ENCODE measurements around the gene WFDC1. TPM values are rescaled to one million over a fixed set of nuclear protein-coding genes. Genes with fewer than 3 reads are reported as not detected.
"Not testable (repeated sequence)": the region's sequence is repeated elsewhere in the genome, so short reads cannot be mapped to it uniquely, and the experiment has no call there.

The WFDC1 gene
- polyA plus RNA-seq, 2 donors: 4.0 to 4.5 TPM

DNA sequence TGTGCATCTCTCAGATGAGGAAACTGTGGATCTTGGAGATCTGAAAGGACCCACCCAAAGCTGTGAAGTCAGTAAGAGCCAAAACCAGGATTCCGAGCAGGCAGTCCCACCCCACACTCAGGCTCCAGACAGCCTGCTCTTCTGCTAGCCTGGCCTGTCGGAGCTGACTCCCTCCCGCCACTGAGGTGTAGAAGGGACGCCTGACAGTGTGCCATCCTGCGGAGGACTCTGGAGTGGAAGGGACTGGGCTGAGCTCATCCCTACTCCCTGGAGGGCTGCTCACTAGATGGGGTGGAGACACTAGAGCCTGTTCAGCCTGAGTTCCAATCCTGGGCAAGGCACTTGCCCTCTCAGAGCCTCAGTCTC lies 36.0 kb downstream of the WFDC1 start:
- H3K36me3 ChIP-seq (ENCODE audit: control insufficient read depth in 2 of 2, insufficient read depth in 2 of 2, low read length in 1 of 2): no peaks in the 10 kb centered on the region
- 91 to 94% methylated on average over 5 of the region's 5 CpGs for WGBS, 2 donors

DNA sequence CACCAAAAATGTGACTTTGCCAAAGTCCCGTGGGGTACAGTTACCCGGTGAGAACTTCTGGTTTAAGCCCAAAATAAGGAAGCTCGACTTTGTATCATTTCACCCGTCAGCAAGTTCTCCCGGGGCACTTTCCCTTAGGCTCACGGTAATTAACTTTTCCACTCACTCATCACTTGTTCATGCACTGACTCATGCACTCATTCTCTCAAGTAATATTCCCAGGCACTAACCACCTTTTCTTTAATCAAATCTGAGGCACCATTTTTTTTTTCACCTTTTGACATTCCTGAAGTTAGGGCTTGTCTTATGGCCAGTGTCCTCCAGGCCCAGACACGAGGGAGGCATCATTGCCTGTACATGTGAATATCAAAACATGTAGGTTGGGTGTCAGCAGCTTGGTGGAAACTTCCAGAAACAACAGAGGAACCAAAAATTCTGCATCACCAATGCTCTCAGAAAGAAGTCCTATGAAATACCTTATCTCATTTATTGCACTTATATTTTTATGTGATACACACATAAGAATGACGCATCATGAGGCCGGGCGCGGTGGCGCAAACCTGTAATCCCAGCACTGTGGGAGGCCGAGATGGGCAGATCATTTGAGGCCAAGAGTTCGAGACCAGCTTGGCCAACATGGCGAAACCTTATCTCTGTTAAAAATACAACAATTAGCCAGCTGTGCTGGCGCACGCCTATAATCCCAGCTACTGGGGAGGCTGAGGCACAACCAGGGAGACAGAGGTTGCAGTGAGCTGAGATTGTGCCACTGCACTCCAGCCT lies 37.5 kb downstream of the WFDC1 start:
- no peaks in the 10 kb centered on the region for H3K27me3 ChIP-seq (ENCODE audit: control insufficient read depth in 1 of 2, insufficient read depth in 2 of 2, low read length in 2 of 2)
- H3K27ac ChIP-seq (ENCODE audit: low read depth in 2 of 2, low read length in 1 of 2): no peak overlapping the region
- H3K4me3 ChIP-seq (ENCODE audit: low read depth in 1 of 2, low read length in 2 of 2): no peak overlapping the region
- WGBS, 2 donors: 76 to 78% methylated on average over 17 of the region's 17 CpGs
- H3K4me1 ChIP-seq (ENCODE audit: control insufficient read depth in 2 of 2, insufficient read depth in 2 of 2, low read length in 1 of 2): no peaks in the 10 kb centered on the region
- H3K36me3 ChIP-seq (ENCODE audit: control insufficient read depth in 2 of 2, insufficient read depth in 2 of 2, low read length in 1 of 2): no peaks in the 10 kb centered on the region
- no peaks in the 10 kb centered on the region for H3K9me3 ChIP-seq (ENCODE audit: control insufficient read depth in 2 of 2, insufficient read depth in 1 of 2, low read depth in 1 of 2, low read length in 1 of 2)

More for the DNA sequence above, 36.0 kb downstream of the WFDC1 start:
- Histone ChIP-seq H3K27ac (ENCODE audit: low read depth in 2 of 2, low read length in 1 of 2) (no peak overlapping the region), H3K4me3 (ENCODE audit: low read depth in 1 of 2, low read length in 2 of 2) (no peak overlapping the region), H3K27me3 (ENCODE audit: control insufficient read depth in 1 of 2, insufficient read depth in 2 of 2, low read length in 2 of 2) (no peaks in the 10 kb centered on the region), H3K9me3 (ENCODE audit: control insufficient read depth in 2 of 2, insufficient read depth in 1 of 2, low read depth in 1 of 2, low read length in 1 of 2) (no peaks in the 10 kb centered on the region), H3K4me1 (ENCODE audit: control insufficient read depth in 2 of 2, insufficient read depth in 2 of 2, low read length in 1 of 2) (no peaks in the 10 kb centered on the region)

DNA sequence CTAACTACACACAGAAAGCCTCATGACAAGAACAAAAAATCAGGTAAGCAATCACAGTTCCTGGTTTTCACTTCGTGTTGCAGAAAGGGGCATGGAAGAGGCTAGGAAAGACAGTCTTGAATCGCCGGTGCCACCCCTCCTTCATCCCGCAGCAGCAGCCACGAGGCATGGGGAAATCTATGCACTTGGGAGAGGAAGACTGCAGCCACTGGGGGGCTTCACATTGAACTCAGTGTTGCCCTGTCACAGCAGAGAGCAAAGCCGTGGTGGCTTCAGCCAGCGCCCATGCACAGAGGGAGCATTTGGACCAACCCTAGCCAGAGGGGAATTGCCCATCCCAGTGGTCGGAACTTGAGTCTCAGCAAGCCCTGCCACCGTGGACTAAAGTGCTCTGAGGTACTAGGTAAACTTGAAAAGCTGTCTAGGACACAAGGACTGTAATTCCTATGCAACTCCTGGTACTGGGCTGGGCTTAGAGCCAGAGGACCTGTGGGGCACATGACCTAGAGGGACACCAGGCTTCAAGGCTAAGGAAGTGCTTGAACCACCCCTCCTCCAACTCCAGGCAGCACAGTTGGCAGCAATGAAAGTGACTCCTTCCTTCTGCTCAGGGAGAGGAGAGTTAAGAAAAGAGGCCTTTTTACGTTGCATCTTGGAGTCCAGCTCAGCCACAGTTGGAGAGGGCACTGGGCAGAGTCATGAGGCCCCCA lies 38.5 kb downstream of the WFDC1 start:
- H3K4me1 ChIP-seq (ENCODE audit: control insufficient read depth in 2 of 2, insufficient read depth in 2 of 2, low read length in 1 of 2): no peaks in the 10 kb centered on the region

DNA sequence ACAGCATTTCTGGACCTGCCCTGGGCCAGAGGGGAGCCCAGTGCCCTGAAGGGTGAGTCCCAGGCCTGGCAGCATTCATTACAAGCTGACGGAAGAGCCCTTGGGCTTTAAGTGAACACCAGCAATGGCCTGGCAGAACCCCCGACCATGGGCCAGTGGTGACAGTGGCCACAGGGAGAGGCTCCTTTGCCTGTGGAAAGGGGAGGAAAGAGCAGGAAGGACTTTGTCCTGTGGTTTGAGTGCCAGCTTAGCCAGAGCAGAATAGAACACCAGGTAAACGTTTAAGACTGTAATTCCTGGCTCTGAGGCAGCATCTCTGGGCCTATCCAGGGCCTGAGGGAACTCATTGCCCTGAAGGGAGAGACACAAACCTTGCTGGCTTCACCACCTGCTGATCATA lies 39.4 kb downstream of the WFDC1 start:
- Histone ChIP-seq H3K36me3 (ENCODE audit: control insufficient read depth in 2 of 2, insufficient read depth in 2 of 2, low read length in 1 of 2) (no peaks in the 10 kb centered on the region), H3K4me3 (ENCODE audit: low read depth in 1 of 2, low read length in 2 of 2) (no peak overlapping the region), H3K27me3 (ENCODE audit: control insufficient read depth in 1 of 2, insufficient read depth in 2 of 2, low read length in 2 of 2) (no peaks in the 10 kb centered on the region), H3K27ac (ENCODE audit: low read depth in 2 of 2, low read length in 1 of 2) (no peak overlapping the region), H3K9me3 (ENCODE audit: control insufficient read depth in 2 of 2, insufficient read depth in 1 of 2, low read depth in 1 of 2, low read length in 1 of 2) (no peaks in the 10 kb centered on the region), H3K4me1 (ENCODE audit: control insufficient read depth in 2 of 2, insufficient read depth in 2 of 2, low read length in 1 of 2) (no peaks in the 10 kb centered on the region)
- WGBS, 2 donors: 80 to 83% methylated on average over 3 of the region's 3 CpGs

More for the DNA sequence above, 38.5 kb downstream of the WFDC1 start:
- Histone ChIP-seq H3K36me3 (ENCODE audit: control insufficient read depth in 2 of 2, insufficient read depth in 2 of 2, low read length in 1 of 2) (no peaks in the 10 kb centered on the region), H3K27ac (ENCODE audit: low read depth in 2 of 2, low read length in 1 of 2) (no peak overlapping the region), H3K27me3 (ENCODE audit: control insufficient read depth in 1 of 2, insufficient read depth in 2 of 2, low read length in 2 of 2) (no peaks in the 10 kb centered on the region), H3K4me3 (ENCODE audit: low read depth in 1 of 2, low read length in 2 of 2) (no peak overlapping the region), H3K9me3 (ENCODE audit: control insufficient read depth in 2 of 2, insufficient read depth in 1 of 2, low read depth in 1 of 2, low read length in 1 of 2) (no peaks in the 10 kb centered on the region)
- WGBS, 2 donors: 68 to 76% methylated on average over 10 of the region's 10 CpGs

DNA sequence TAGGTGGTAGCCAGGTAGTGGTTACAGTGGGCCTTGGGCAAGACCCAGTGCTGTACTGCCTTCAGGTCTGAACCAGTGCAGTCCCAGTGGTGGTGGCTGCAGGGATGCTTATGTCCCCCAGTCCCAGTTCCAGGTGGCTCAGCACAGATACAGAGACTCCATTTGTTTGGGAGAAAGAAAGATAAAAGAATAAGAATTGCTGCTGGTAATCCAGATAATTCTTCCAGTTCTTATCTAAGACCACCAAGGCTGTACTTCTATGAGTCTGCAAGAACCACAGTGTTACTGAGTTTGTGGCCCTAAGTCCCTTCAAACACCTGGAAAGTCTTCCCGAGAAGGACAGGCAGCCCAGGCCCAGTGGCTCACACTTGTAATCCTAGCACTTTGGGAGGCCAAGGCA lies 39.8 kb downstream of the WFDC1 start:
- Histone ChIP-seq H3K4me1 (ENCODE audit: control insufficient read depth in 2 of 2, insufficient read depth in 2 of 2, low read length in 1 of 2) (no peaks in the 10 kb centered on the region), H3K4me3 (ENCODE audit: low read depth in 1 of 2, low read length in 2 of 2) (no peak overlapping the region), H3K27ac (ENCODE audit: low read depth in 2 of 2, low read length in 1 of 2) (no peak overlapping the region), H3K36me3 (ENCODE audit: control insufficient read depth in 2 of 2, insufficient read depth in 2 of 2, low read length in 1 of 2) (no peaks in the 10 kb centered on the region), H3K27me3 (ENCODE audit: control insufficient read depth in 1 of 2, insufficient read depth in 2 of 2, low read length in 2 of 2) (no peaks in the 10 kb centered on the region), H3K9me3 (ENCODE audit: control insufficient read depth in 2 of 2, insufficient read depth in 1 of 2, low read depth in 1 of 2, low read length in 1 of 2) (no peaks in the 10 kb centered on the region)
- 86 to 89% methylated on average over 1 of the region's 1 CpG for whole genome bisulfite sequencing, 2 donors

DNA sequence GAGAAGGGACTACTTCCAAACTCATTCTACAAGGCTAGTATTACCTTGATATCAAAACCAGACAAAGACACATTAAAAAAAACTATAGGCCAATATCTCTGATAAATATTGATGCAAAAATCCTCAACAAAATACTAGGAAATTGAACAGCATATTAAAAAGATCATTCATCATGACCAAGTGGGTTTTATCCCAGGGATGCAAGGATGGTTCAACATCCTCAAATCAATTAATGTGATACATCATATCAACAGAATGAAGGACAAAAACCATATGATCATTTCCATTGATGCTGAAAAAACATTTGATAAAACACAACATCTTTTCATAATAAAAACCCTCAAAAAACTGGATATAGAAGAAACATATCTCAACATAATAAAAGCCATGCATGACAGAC lies 42.6 kb downstream of the WFDC1 start:
- not testable (repeated sequence) for H3K27ac ChIP-seq (ENCODE audit: low read depth in 2 of 2, low read length in 1 of 2); H3K4me1 ChIP-seq (ENCODE audit: control insufficient read depth in 2 of 2, insufficient read depth in 2 of 2, low read length in 1 of 2); H3K27me3 ChIP-seq (ENCODE audit: control insufficient read depth in 1 of 2, insufficient read depth in 2 of 2, low read length in 2 of 2); H3K9me3 ChIP-seq (ENCODE audit: control insufficient read depth in 2 of 2, insufficient read depth in 1 of 2, low read depth in 1 of 2, low read length in 1 of 2); H3K36me3 ChIP-seq (ENCODE audit: control insufficient read depth in 2 of 2, insufficient read depth in 2 of 2, low read length in 1 of 2); H3K4me3 ChIP-seq (ENCODE audit: low read depth in 1 of 2, low read length in 2 of 2)

DNA sequence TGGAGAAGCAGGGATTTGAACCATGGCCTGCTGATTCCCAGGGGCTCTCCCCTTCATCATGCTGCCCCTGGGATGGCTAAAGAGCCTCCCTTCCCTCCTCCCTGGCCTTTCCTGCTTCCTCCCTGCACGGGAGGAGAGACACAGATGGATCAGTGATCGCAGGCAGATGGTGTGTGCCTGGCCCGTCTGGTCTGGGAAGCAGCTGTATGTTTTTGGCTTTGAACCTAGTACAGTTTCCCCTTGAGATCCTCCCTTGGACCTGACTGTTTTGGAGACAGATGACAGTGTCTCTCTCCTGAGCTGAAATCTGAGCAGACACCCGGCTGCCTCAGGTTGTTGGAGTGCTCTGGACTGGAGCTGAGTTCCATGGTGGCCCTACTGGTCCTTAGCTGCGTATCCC lies 44.6 kb downstream of the WFDC1 start:
- Histone ChIP-seq H3K4me1 (ENCODE audit: control insufficient read depth in 2 of 2, insufficient read depth in 2 of 2, low read length in 1 of 2) (peaks cover 0 to 3% of the 10 kb centered on the region in 2 donors), H3K9me3 (ENCODE audit: control insufficient read depth in 2 of 2, insufficient read depth in 1 of 2, low read depth in 1 of 2, low read length in 1 of 2) (no peaks in the 10 kb centered on the region), H3K27me3 (ENCODE audit: control insufficient read depth in 1 of 2, insufficient read depth in 2 of 2, low read length in 2 of 2) (no peaks in the 10 kb centered on the region), H3K27ac (ENCODE audit: low read depth in 2 of 2, low read length in 1 of 2) (no peak overlapping the region), H3K36me3 (ENCODE audit: control insufficient read depth in 2 of 2, insufficient read depth in 2 of 2, low read length in 1 of 2) (no peaks in the 10 kb centered on the region), H3K4me3 (ENCODE audit: low read depth in 1 of 2, low read length in 2 of 2) (no peak overlapping the region)
- 47 to 60% methylated on average over 5 of the region's 5 CpGs for WGBS, 2 donors

DNA sequence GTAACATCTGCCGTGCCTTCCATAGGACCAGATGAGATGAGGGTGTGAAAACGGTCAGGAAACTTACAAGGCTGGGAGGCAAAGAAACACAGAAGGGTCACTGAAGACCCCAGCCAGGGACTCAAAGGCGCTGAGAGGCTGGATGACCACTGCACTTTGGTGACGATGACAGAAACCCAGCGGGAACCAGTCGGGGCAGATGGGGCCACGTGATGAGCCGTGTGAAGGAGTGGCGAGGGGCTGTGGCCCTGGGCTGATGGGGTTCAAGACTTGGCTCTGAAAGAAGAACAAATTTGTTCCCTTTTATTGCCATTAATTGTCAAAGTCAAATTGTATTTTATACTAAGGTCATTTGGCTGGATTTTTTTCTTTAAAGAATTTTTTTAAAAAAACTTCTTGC lies 45.1 kb downstream of the WFDC1 start:
- 80 to 81% methylated on average over 9 of the region's 9 CpGs for WGBS, 2 donors
- no peaks in the 10 kb centered on the region for H3K9me3 ChIP-seq (ENCODE audit: control insufficient read depth in 2 of 2, insufficient read depth in 1 of 2, low read depth in 1 of 2, low read length in 1 of 2)
- H3K4me1 ChIP-seq (ENCODE audit: control insufficient read depth in 2 of 2, insufficient read depth in 2 of 2, low read length in 1 of 2): peaks cover 0 to 3% of the 10 kb centered on the region in 2 donors
- H3K36me3 ChIP-seq (ENCODE audit: control insufficient read depth in 2 of 2, insufficient read depth in 2 of 2, low read length in 1 of 2): no peaks in the 10 kb centered on the region
- no peaks in the 10 kb centered on the region for H3K27me3 ChIP-seq (ENCODE audit: control insufficient read depth in 1 of 2, insufficient read depth in 2 of 2, low read length in 2 of 2)
- H3K27ac ChIP-seq (ENCODE audit: low read depth in 2 of 2, low read length in 1 of 2): no peak overlapping the region
- H3K4me3 ChIP-seq (ENCODE audit: low read depth in 1 of 2, low read length in 2 of 2): no peak overlapping the region

DNA sequence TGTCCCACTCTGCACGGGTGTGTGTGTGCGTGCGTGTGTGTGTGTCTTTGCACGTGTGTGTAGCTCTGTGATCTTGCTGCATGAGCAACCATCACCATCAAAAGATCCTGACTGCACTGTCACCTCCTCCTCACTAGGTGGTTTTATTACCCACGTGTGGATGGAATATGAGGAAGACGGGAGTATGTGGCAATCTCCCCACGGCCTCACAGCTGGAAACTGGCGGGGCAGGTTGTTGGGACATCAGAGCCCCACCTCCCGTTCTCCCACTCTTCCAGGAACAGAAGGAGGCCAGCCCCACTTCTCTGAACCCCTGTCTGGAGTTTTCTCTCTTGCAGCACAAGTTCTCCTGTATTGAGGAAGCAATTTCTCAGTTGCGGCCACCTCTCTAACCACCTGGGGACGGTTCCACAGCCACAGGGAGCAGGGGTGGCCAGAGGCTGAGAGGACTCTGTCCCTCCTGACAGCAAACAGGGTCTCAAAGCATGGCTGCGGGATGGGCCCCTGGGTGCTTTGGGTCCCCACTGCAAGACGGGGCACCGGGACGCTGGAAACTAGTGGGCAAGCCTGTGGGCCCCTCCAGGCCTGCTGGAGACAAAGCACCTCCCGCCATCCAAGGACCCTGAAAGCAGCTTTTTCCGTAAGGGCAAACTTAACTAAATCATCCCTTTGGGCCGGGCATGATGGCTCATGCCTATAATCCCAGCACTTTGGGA lies 45.8 kb downstream of the WFDC1 start:
- Histone ChIP-seq H3K9me3 (ENCODE audit: control insufficient read depth in 2 of 2, insufficient read depth in 1 of 2, low read depth in 1 of 2, low read length in 1 of 2) (no peaks in the 10 kb centered on the region), H3K27me3 (ENCODE audit: control insufficient read depth in 1 of 2, insufficient read depth in 2 of 2, low read length in 2 of 2) (no peaks in the 10 kb centered on the region), H3K4me3 (ENCODE audit: low read depth in 1 of 2, low read length in 2 of 2) (no peak overlapping the region), H3K27ac (ENCODE audit: low read depth in 2 of 2, low read length in 1 of 2) (peak overlapping the region; percentile 12 to 43), H3K4me1 (ENCODE audit: control insufficient read depth in 2 of 2, insufficient read depth in 2 of 2, low read length in 1 of 2) (peaks cover 0 to 3% of the 10 kb centered on the region in 2 donors), H3K36me3 (ENCODE audit: control insufficient read depth in 2 of 2, insufficient read depth in 2 of 2, low read length in 1 of 2) (no peaks in the 10 kb centered on the region)
- 59 to 61% methylated on average over 18 of the region's 18 CpGs for WGBS, 2 donors
